ENCODE results near the gene BEAN1. TPM values are rescaled to one million over a fixed set of nuclear protein-coding genes. Genes with fewer than 3 reads are reported as not detected.

BEAN1 gene
- total RNA-seq, 1 experiment from 2014 or later, result not detected

DNA sequence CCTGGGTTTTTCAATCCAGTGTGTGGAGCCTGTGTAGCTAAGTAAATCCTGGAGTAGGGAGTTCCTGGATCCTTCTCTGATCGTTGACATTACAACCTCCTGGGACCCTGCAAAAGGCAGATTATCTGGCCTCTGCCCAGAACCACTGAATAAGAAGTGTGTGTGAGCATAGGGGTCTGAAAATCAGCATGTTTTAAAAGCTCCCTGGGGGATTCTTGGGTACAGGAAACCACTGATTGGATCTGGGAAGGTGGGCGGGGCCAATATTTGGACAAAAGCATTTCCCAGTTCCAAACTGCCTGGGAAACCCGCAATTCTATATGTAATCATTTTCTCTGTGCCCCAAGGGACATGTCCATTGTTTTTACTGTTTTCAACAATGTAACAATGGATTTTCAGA lies 27.2 kb upstream of the BEAN1 start (continued):
- TF ChIP-seq, protein P1, sequence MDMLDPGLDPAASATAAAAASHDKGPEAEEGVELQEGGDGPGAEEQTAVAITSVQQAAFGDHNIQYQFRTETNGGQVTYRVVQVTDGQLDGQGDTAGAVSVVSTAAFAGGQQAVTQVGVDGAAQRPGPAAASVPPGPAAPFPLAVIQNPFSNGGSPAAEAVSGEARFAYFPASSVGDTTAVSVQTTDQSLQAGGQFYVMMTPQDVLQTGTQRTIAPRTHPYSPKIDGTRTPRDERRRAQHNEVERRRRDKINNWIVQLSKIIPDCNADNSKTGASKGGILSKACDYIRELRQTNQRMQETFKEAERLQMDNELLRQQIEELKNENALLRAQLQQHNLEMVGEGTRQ (CRISPR knock-in tag; IDR thresholded peaks at IDR 0.05), result no peak

DNA sequence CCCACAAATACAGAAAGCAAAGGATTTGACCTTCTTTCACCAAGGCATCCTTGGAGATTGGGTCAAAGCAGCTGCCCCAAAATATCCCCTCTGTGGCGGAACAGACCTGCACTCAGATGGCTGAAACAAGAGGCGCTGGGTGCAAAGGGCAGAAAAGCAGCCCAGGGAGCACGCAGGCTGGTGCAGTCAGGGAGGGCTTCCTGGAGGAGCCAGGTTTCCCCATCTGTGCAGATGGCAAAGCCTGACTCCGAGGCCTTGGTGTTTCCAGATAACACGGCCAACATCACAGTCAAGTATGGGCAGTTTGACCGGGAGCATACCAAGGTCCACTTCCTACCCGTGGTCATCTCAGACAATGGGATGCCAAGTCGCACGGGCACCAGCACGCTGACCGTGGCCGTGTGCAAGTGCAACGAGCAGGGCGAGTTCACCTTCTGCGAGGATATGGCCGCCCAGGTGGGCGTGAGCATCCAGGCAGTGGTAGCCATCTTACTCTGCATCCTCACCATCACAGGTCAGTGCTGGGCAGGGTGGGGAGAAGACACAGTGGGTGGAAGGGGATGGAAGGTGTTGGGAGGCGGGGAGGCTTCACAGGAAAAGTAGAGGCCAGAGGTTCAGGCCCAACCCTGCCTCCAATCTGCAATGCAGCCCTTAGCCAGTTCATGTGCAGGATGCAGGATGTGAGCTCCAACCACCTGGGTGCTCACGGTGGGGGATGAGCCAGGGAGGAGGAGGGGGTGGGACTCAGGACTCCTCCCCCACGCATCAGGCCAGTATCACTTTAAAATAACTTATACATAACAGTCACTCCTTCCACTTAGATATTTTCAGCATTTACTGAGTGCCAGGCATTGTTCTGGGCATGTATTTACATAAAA lies 26.4 kb upstream of the BEAN1 start:
- ATAC-seq (no peak), DNase-seq (ENCODE audit: low spot score) (no peak)
- H3K4me3 Mint-ChIP-seq, result no peak overlapping the region
- CTCF ChIA-PET, result interaction anchor here (1.1 to 1.5 kb wide), 3 partner anchors 43 to 430 kb away, joined by 3 to 4 read pairs (median 4); partner anchors contain the start of gene NAE1
- H3K9me3 Mint-ChIP-seq, result peaks cover 8% of the 10 kb centered on the region
- peaks cover 17% of the 10 kb centered on the region for H3K4me1 Mint-ChIP-seq
- no peaks in the 10 kb centered on the region for H3K36me3 Mint-ChIP-seq
- H3K27me3 Mint-ChIP-seq (ENCODE audit: low read depth), result peaks cover 9% of the 10 kb centered on the region
- TF ChIP-seq MXD4 (CRISPR knock-in tag; IDR thresholded peaks at IDR 0.05; ENCODE audit: borderline replicate concordance), result no peak
- TF ChIP-seq, protein P2, sequence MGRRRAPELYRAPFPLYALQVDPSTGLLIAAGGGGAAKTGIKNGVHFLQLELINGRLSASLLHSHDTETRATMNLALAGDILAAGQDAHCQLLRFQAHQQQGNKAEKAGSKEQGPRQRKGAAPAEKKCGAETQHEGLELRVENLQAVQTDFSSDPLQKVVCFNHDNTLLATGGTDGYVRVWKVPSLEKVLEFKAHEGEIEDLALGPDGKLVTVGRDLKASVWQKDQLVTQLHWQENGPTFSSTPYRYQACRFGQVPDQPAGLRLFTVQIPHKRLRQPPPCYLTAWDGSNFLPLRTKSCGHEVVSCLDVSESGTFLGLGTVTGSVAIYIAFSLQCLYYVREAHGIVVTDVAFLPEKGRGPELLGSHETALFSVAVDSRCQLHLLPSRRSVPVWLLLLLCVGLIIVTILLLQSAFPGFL (CRISPR knock-in tag; IDR thresholded peaks at IDR 0.05; ENCODE audit: borderline replicate concordance), result no peak
- no peak overlapping the region for H3K27ac Mint-ChIP-seq
- POLR2A ChIA-PET, result no interaction called here

DNA sequence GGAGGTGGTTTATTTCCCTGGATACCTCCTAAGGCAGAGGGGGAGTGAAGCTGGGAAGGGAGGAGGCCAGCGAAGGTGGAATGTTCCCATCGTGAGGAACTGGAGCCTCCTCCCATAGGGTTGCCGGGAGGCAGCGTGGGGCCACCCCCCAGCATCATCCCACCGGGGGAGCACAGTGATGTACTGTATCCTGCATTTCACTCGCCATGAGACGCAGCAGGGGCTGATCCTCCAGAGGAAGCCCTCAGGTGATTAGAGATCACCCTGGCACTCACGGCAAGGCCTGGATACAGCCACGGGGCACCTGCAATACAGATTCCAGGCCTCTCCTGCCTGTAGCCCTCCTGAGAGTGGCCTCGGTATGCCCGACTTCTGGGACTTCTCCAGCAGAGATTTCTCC lies 25.5 kb upstream of the BEAN1 start:
- Mint-ChIP-seq H3K4me1 (peaks cover 17% of the 10 kb centered on the region), H3K9me3 (peaks cover 8% of the 10 kb centered on the region), H3K4me3 (no peak overlapping the region), H3K36me3 (no peaks in the 10 kb centered on the region), H3K27ac (no peak overlapping the region), H3K27me3 (ENCODE audit: low read depth) (peaks cover 13% of the 10 kb centered on the region)
- no peak for TF ChIP-seq ZNF671 (CRISPR knock-in tag; IDR thresholded peaks at IDR 0.05)
- no peak for TF ChIP-seq RORB (CRISPR knock-in tag; IDR thresholded peaks at IDR 0.05)
- DNase-seq (ENCODE audit: low spot score) (no peak), ATAC-seq (no peak)
- ChIA-PET POLR2A (no interaction called here), CTCF (no interaction called here)

DNA sequence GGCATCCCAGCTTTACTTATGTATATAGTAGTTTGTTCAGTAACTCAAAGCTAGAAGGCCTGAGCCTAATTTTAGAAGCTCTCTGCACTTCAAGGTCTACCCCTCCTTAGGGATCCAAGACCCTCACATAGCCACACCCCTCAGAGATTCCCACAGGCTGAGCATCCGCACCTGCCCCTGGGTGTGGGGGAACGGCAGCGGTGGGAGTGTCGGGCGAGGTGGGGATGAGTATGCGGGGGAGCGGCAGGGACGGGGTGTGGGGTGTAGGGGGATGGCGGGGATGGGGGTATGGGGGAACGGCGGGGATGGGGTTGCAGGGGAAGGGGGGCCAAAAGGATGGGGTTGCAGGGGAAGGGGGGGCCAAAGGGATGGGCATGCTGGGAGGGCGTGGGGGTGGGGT lies 24.9 kb upstream of the BEAN1 start:
- no peaks in the 10 kb centered on the region for H3K36me3 Mint-ChIP-seq

More for the DNA sequence above, 24.9 kb upstream of the BEAN1 start:
- H3K27ac Mint-ChIP-seq, result no peak overlapping the region
- no peak overlapping the region for H3K4me3 Mint-ChIP-seq
- H3K9me3 Mint-ChIP-seq, result peaks cover 8% of the 10 kb centered on the region
- ATAC-seq (no peak), DNase-seq (ENCODE audit: low spot score) (no peak)
- H3K4me1 Mint-ChIP-seq, result peaks cover 21% of the 10 kb centered on the region
- ChIA-PET POLR2A (no interaction called here), CTCF (interaction anchor here (1.4 to 1.5 kb wide), 2 partner anchors 60 to 206 kb away, joined by 4 read pairs; no protein-coding TSS in a partner anchor)
- TF ChIP-seq GTF2I (CRISPR knock-in tag; conservative IDR thresholded peaks at IDR 0.05) (no peak), ESRRA (CRISPR knock-in tag; IDR thresholded peaks at IDR 0.05; ENCODE audit: borderline replicate concordance) (no peak), TEAD4 (CRISPR knock-in tag; IDR thresholded peaks at IDR 0.05) (no peak), ATF1 (CRISPR knock-in tag; IDR thresholded peaks at IDR 0.05) (no peak), MXD4 (CRISPR knock-in tag; IDR thresholded peaks at IDR 0.05; ENCODE audit: borderline replicate concordance) (no peak), HMGA2 (CRISPR knock-in tag; IDR thresholded peaks at IDR 0.05) (no peak), CBFB (CRISPR knock-in tag; IDR thresholded peaks at IDR 0.05; ENCODE audit: low read depth) (no peak), IRF2 (CRISPR knock-in tag; IDR thresholded peaks at IDR 0.05; ENCODE audit: borderline replicate concordance, low read depth) (no peak), NR1H2 (CRISPR knock-in tag; IDR thresholded peaks at IDR 0.05) (no peak), JUN (CRISPR knock-in tag; IDR thresholded peaks at IDR 0.05) (no peak), ZNF671 (CRISPR knock-in tag; IDR thresholded peaks at IDR 0.05) (no peak), ZNF232 (CRISPR knock-in tag; IDR thresholded peaks at IDR 0.05) (no peak)
- TF ChIP-seq, protein P1 (CRISPR knock-in tag; IDR thresholded peaks at IDR 0.05), result no peak
- TF ChIP-seq, protein P3, sequence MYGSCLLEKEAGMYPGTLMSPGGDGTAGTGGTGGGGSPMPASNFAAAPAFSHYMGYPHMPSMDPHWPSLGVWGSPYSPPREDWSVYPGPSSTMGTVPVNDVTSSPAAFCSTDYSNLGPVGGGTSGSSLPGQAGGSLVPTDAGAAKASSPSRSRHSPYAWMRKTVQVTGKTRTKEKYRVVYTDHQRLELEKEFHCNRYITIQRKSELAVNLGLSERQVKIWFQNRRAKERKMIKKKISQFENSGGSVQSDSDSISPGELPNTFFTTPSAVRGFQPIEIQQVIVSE (CRISPR knock-in tag; IDR thresholded peaks at IDR 0.05; ENCODE audit: borderline replicate concordance), result no peak
- TF ChIP-seq, protein P2 (CRISPR knock-in tag; IDR thresholded peaks at IDR 0.05; ENCODE audit: borderline replicate concordance), result no peak
- TF ChIP-seq, protein P4, sequence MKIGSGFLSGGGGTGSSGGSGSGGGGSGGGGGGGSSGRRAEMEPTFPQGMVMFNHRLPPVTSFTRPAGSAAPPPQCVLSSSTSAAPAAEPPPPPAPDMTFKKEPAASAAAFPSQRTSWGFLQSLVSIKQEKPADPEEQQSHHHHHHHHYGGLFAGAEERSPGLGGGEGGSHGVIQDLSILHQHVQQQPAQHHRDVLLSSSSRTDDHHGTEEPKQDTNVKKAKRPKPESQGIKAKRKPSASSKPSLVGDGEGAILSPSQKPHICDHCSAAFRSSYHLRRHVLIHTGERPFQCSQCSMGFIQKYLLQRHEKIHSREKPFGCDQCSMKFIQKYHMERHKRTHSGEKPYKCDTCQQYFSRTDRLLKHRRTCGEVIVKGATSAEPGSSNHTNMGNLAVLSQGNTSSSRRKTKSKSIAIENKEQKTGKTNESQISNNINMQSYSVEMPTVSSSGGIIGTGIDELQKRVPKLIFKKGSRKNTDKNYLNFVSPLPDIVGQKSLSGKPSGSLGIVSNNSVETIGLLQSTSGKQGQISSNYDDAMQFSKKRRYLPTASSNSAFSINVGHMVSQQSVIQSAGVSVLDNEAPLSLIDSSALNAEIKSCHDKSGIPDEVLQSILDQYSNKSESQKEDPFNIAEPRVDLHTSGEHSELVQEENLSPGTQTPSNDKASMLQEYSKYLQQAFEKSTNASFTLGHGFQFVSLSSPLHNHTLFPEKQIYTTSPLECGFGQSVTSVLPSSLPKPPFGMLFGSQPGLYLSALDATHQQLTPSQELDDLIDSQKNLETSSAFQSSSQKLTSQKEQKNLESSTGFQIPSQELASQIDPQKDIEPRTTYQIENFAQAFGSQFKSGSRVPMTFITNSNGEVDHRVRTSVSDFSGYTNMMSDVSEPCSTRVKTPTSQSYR (CRISPR knock-in tag; IDR thresholded peaks at IDR 0.05), result no peak
- TF ChIP-seq, protein P5, sequence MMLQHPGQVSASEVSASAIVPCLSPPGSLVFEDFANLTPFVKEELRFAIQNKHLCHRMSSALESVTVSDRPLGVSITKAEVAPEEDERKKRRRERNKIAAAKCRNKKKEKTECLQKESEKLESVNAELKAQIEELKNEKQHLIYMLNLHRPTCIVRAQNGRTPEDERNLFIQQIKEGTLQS (CRISPR knock-in tag; conservative IDR thresholded peaks at IDR 0.05), result no peak
- peaks cover 13% of the 10 kb centered on the region for H3K27me3 Mint-ChIP-seq (ENCODE audit: low read depth)

Measured in WTC11 (cell line).